GM23338 (cell line): ENCODE data around the gene ZIC5. TPM values are rescaled to one million over a fixed set of nuclear protein-coding genes. Genes with fewer than 3 reads are reported as not detected.

Source experiments
- ATAC-seq: fragments of 200-7000 bp; cut with Tn5 transposase; 3 replicates; pipeline ENCODE4 v1.9.1; 2020
- DNase-seq: peaks from one replicate; pipeline ENCODE4 v3.0.0-alpha.2; 2015; ENCODE audit warnings: low spot score
- H2AFZ ChIP-seq: fragments of 200-600 bp; sonication (generic); 2 replicates; pipeline ENCODE4 v1.8.0; 2016; ENCODE audit warnings: antibody characterized with exemption, mild to moderate bottlenecking, moderate library complexity
- H3F3A ChIP-seq: fragments of 200-600 bp; sonication (generic); replicated peaks from 2 replicates; pipeline ENCODE4 v1.8.0; 2017; ENCODE audit warnings: antibody characterized with exemption, mixed run types, low read depth
- H3K27ac ChIP-seq: fragments of 200-600 bp; sonication (generic); 2 replicates; pipeline ENCODE4 v1.6.1; 2016; ENCODE audit warnings: low read depth
- H3K27me3 ChIP-seq: fragments of 200-600 bp; sonication (generic); 2 replicates; pipeline ENCODE4 v1.8.0; 2016; ENCODE audit warnings: mild to moderate bottlenecking, mixed run types, moderate library complexity; ENCODE audit not compliant: insufficient read depth
- H3K36me3 ChIP-seq: fragments of 200-600 bp; sonication (generic); 2 replicates; pipeline ENCODE4 v1.8.0; 2016; ENCODE audit warnings: mild to moderate bottlenecking; ENCODE audit not compliant: insufficient read depth
- H3K4me1 ChIP-seq: fragments of 200-600 bp; sonication (generic); 2 replicates; pipeline ENCODE4 v1.8.0; 2016; ENCODE audit warnings: mild to moderate bottlenecking, moderate library complexity; ENCODE audit not compliant: insufficient read depth
- H3K4me2 ChIP-seq: fragments of 200-600 bp; sonication (generic); 2 replicates; pipeline ENCODE4 v1.7.1; 2017; ENCODE audit warnings: mixed run types
- H3K4me3 ChIP-seq: fragments of 200-600 bp; sonication (generic); 2 replicates; pipeline ENCODE4 v1.6.1; 2016; ENCODE audit warnings: mixed run types
- H3K79me2 ChIP-seq: fragments of 200-600 bp; sonication (generic); replicated peaks from 2 replicates; pipeline ENCODE4 v1.8.0; 2017; ENCODE audit warnings: mild to moderate bottlenecking; ENCODE audit not compliant: insufficient read depth
- H3K9me2 ChIP-seq: fragments of 200-600 bp; sonication (generic); 2 replicates; pipeline ENCODE4 v1.8.0; 2017; ENCODE audit not compliant: insufficient read depth
- H4K20me1 ChIP-seq: fragments of 200-600 bp; sonication (generic); replicated peaks from 2 replicates; pipeline ENCODE4 v1.8.0; 2017; ENCODE audit warnings: mild to moderate bottlenecking; ENCODE audit not compliant: insufficient read depth
- H3K27ac Mint-ChIP-seq: 2 replicates; pipeline ENCODE4 v1.8.0; 2020; ENCODE audit warnings: inconsistent platforms, mild to moderate bottlenecking, moderate library complexity, mixed read lengths
- H3K27me3 Mint-ChIP-seq: 3 replicates; pipeline ENCODE4 v1.8.0; 2022; ENCODE audit warnings: low read depth, mild to moderate bottlenecking, moderate library complexity, mixed read lengths, inconsistent platforms; ENCODE audit not compliant: insufficient read depth, poor library complexity
- H3K36me3 Mint-ChIP-seq: 3 replicates; pipeline ENCODE4 v1.8.0; 2021; ENCODE audit warnings: low read depth, mild to moderate bottlenecking, inconsistent platforms, moderate library complexity, mixed read lengths
- H3K4me1 Mint-ChIP-seq: 3 replicates; pipeline ENCODE4 v1.8.0; 2020; ENCODE audit warnings: mild to moderate bottlenecking, inconsistent platforms, mixed read lengths
- H3K4me3 Mint-ChIP-seq: 3 replicates; pipeline ENCODE4 v1.8.0; 2021; ENCODE audit warnings: moderate library complexity, mild to moderate bottlenecking, inconsistent platforms, mixed read lengths
- H3K9me3 Mint-ChIP-seq: 3 replicates; pipeline ENCODE4 v1.8.0; 2020; ENCODE audit warnings: moderate library complexity, mild to moderate bottlenecking, inconsistent platforms, mixed read lengths
- CREB1 ChIP-seq: fragments of 250-450 bp; sonication (Bioruptor Pico); IDR thresholded peaks from 2 replicates; pipeline ENCODE4 v1.5.0; 2020; ENCODE audit warnings: low read depth, mild to moderate bottlenecking, moderate library complexity
- CTCF ChIP-seq, 2 experiments: fragments of 200-600 bp in 1 of 2; sonication (generic) in 1 of 2; conservative IDR thresholded peaks; 2 replicates each; pipeline versions ENCODE4 v1.5.1 to v1.6.1; 2016 to 2017; ENCODE audit warnings: antibody characterized with exemption in 2 of 2, low read depth in 2 of 2, mild to moderate bottlenecking in 2 of 2, moderate library complexity in 1 of 2
- ETS1 ChIP-seq: IDR thresholded peaks from 2 replicates; pipeline ENCODE4 v1.6.1; 2016; ENCODE audit warnings: antibody characterized with exemption
- EZH2phosphoT487 ChIP-seq: fragments of 200-600 bp; sonication (generic); IDR thresholded peaks from one replicate; pipeline ENCODE4 v1.8.1; 2018; ENCODE audit warnings: antibody characterized with exemption; ENCODE audit not compliant: unreplicated experiment
- JUNB ChIP-seq: IDR thresholded peaks from one replicate; pipeline ENCODE4 v1.6.1; 2016; ENCODE audit warnings: antibody characterized with exemption; ENCODE audit not compliant: unreplicated experiment
- NANOG ChIP-seq: IDR thresholded peaks from 2 replicates; pipeline ENCODE4 v1.6.1; 2016; ENCODE audit warnings: antibody characterized with exemption, borderline replicate concordance
- POLR2AphosphoS5 ChIP-seq: IDR thresholded peaks from 2 replicates; pipeline ENCODE4 v1.6.1; 2016; ENCODE audit warnings: antibody characterized with exemption, low read depth
- REST ChIP-seq: IDR thresholded peaks from one replicate; pipeline ENCODE4 v1.6.1; 2018; ENCODE audit warnings: antibody characterized with exemption; ENCODE audit not compliant: unreplicated experiment
- STAT1 ChIP-seq: IDR thresholded peaks from one replicate; pipeline ENCODE4 v1.6.1; 2016; ENCODE audit warnings: antibody characterized with exemption; ENCODE audit not compliant: unreplicated experiment
- ZNF114 ChIP-seq: fragments of 250-450 bp; sonication (Bioruptor Pico); IDR thresholded peaks from 2 replicates; pipeline ENCODE4 v1.5.0; 2020; ENCODE audit warnings: mild to moderate bottlenecking, moderate library complexity
- ZNF331 ChIP-seq: fragments of 250-450 bp; sonication (Bioruptor Pico); IDR thresholded peaks from 2 replicates; pipeline ENCODE4 v1.5.0; 2020; ENCODE audit warnings: low read depth, mild to moderate bottlenecking, moderate library complexity
- ZNF462 ChIP-seq: fragments of 250-450 bp; sonication (Bioruptor Pico); IDR thresholded peaks from 2 replicates; pipeline ENCODE4 v1.5.0; 2020; ENCODE audit warnings: mild to moderate bottlenecking, moderate library complexity
- polyA plus RNA-seq: library from polyadenylated mRNA; unstranded; fragments of >200 nt; fragmentation: Nextera tagmentation; extraction: Ambion mirVana; gene quantifications from 2 replicates; pipeline ENCODE4 v1.2.1, GENCODE V29; 2016
- total RNA-seq: library from RNA; depleted of rRNA; stranded (reverse); fragments of >200 nt; shearing (Covaris generic); gene quantifications from 2 replicates; pipeline ENCODE4 v1.2.3, GENCODE V29; 2014

Gene ZIC5
- total and polyA plus RNA-seq, 2 experiments from 2014 or later, result 14.1 to 28.0 TPM

GRCh38 chr13:99922631-99923404 is 48.7 kb downstream of the ZIC5 start:
- TF ChIP-seq POLR2AphosphoS5 (no peak), ZNF114 (CRISPR knock-in tag) (no peak), STAT1 (no peak), ZNF462 (CRISPR knock-in tag) (no peak), EZH2phosphoT487 (no peak), REST (no peak), NANOG (no peak), CTCF (conservative IDR thresholded peaks at IDR 0.05; ENCODE audit: low read depth in 2 of 2) (no peak), ZNF331 (CRISPR knock-in tag) (no peak), CREB1 (CRISPR knock-in tag) (no peak), ETS1 (no peak), JUNB (no peak)
- H3K4me1 ChIP-seq, result peaks cover 7% of the 10 kb centered on the region; the same call in 1 of the 2 replicates
- Mint-ChIP-seq H3K4me1 (peaks cover 16% of the 10 kb centered on the region), H3K36me3 (no peaks in the 10 kb centered on the region), H3K27me3 (peaks cover 5% of the 10 kb centered on the region), H3K9me3 (no peaks in the 10 kb centered on the region), H3K4me3 (no peak overlapping the region), H3K27ac (no peak overlapping the region)
- no peak overlapping the region for H2AFZ ChIP-seq
- H4K20me1 ChIP-seq, result no peaks in the 10 kb centered on the region
- H3K9me2 ChIP-seq, result no peaks in the 10 kb centered on the region
- no peak overlapping the region for H3K27ac ChIP-seq
- no peaks in the 10 kb centered on the region; the same call in 1 of the 2 replicates for H3F3A ChIP-seq
- no peaks in the 10 kb centered on the region for H3K36me3 ChIP-seq
- DNase-seq (no peak), ATAC-seq (no peak)
- no peak overlapping the region for H3K4me2 ChIP-seq
- H3K27me3 ChIP-seq, result no peaks in the 10 kb centered on the region
- no peaks in the 10 kb centered on the region for H3K79me2 ChIP-seq
- no peak overlapping the region for H3K4me3 ChIP-seq
